Omental fat pad (tissue), 4 donors: Measurements from ENCODE around the gene DSTN. TPM values are rescaled to one million over a fixed set of nuclear protein-coding genes. Genes with fewer than 3 reads are reported as not detected.

ENCODE experiments used
- ATAC-seq: fragments of 150-250 bp; one replicate; pipeline ENCODE4 v1.9.1; 2016; ENCODE audit warnings: mild to moderate bottlenecking, moderate library complexity; ENCODE audit not compliant: low FRiP score
- DNase-seq: peaks from one replicate; pipeline ENCODE4 v3.0.0-alpha.2; 2019; ENCODE audit warnings: low spot score
- CTCF ChIP-seq, 3 donors: fragments of 450-650 bp; IDR thresholded peaks; one replicate each; pipeline ENCODE4 v1.5.1; 2016 to 2017; ENCODE audit warnings: antibody characterized with exemption in 3 of 3, mild to moderate bottlenecking in 3 of 3, moderate library complexity in 2 of 3
- total RNA-seq, 4 donors: library from RNA; depleted of rRNA; stranded (reverse); fragments of >200 nt; gene quantifications; one replicate each; pipeline ENCODE4 v1.1.0, GENCODE V29; 2016

Gene DSTN
- total RNA-seq, 4 donors from 2014 or later = 147 to 228 (median 170) TPM

GRCh38 chr20:17573463-17573862 is 3.6 kb downstream of the DSTN start:
- no peak for TF ChIP-seq CTCF (IDR thresholded peaks at IDR 0.05)
- no peak for DNase-seq
- no peak for ATAC-seq

- DNase-seq (no peak), ATAC-seq (no peak)
- no peak for TF ChIP-seq CTCF (IDR thresholded peaks at IDR 0.05)
Measured at GRCh38 chr20:17576215-17576614, 6.3 kb downstream of the DSTN start.

GRCh38 chr20:17579369-17580039 is 9.6 kb downstream of the DSTN start:
- DNase-seq = no peak
- ATAC-seq = no peak
- TF ChIP-seq CTCF (IDR thresholded peaks at IDR 0.05) = no peak

DNA sequence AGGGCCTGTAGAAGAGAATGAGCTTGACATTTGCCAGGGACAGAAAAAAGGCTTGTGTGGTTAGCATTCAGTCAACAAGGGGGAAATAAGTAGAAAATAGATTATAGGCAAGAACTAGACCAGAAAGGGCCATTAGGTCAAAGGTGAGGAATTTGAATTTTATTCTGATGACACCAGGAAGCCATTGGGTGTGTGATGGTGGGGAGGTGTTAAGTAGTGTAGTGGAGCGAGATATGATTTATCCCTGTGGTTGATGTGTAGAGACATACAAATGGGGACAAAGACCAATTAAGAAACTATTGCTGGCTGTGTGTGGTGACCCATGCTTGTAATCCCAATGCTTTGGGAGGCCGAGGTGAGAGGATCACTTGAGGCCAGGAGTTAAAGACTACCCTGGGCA is 11.0 kb downstream of the DSTN start:
- DNase-seq = no peak
- ATAC-seq = no peak
- TF ChIP-seq CTCF (IDR thresholded peaks at IDR 0.05) = no peak

DNA sequence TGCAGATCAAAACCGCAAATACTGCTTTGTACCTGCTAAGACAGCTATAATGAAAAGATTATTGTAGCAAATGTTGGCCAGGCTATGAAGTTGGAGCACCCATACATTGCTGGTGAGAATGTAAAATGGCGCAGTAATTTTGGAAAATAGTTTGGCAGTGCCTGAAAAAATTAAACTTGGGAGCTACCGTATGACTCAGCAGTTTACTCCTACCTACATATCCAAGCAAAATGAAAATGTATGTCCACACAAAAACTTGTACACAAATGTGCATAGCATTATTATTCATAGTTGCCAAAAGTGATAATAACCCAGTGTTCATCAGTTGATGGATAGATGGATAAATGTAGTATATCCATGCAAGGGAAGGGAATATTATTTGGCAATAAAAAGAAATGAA is 13.3 kb downstream of the DSTN start:
- TF ChIP-seq CTCF (IDR thresholded peaks at IDR 0.05) = no peak
- ATAC-seq (no peak), DNase-seq (no peak)

- no peak for TF ChIP-seq CTCF (IDR thresholded peaks at IDR 0.05)
Measured at GRCh38 chr20:17584689-17585088, 14.8 kb downstream of the DSTN start.

DNA sequence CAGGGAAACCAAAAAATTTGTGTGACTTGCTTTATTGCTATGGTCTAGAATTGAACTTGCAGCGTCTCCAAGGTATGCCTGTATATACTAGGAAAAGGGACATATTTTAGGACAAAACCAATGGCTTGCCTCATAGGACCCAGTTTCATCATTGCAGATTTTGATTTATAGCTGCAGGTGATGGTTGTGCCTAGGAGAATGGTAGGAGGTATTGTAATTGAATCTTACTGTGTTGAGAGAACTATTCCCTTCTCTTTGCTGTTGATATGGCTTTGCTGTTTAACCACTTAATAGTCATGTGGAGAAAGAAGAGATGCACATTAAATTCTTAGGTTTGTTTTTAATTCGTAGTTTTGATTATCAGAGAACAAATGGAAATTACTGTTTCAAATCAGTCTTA is 16.4 kb downstream of the DSTN start:
- ATAC-seq (no peak), DNase-seq (no peak)
- no peak for TF ChIP-seq CTCF (IDR thresholded peaks at IDR 0.05)

More at GRCh38 chr20:17584689-17585088, 14.8 kb downstream of the DSTN start:
- no peak for ATAC-seq
- no peak for DNase-seq
